BE2C (cell line): Measurements from ENCODE around the gene GABBR1.

Experiments used
- DNase-seq: peaks from one replicate; pipeline ENCODE4 v3.0.0-alpha.2; 2020
- H3K27me3 ChIP-seq: fragments of 250-450 bp; sonication (Bioruptor Pico); 2 replicates; pipeline ENCODE4 v1.5.1; 2020; ENCODE audit warnings: mild to moderate bottlenecking
- H3K36me3 ChIP-seq: fragments of 250-450 bp; sonication (Bioruptor Pico); 2 replicates; pipeline ENCODE4 v1.5.1; 2020; ENCODE audit warnings: mild to moderate bottlenecking
- H3K4me1 ChIP-seq: fragments of 250-450 bp; sonication (Bioruptor Pico); 2 replicates; pipeline ENCODE4 v1.5.1; 2020
- H3K4me3 ChIP-seq: 2 replicates; pipeline ENCODE4 v1.5.1; 2011; ENCODE audit warnings: low read depth, low read length
- H3K9me3 ChIP-seq: fragments of 250-450 bp; sonication (Bioruptor Pico); 2 replicates; pipeline ENCODE4 v1.5.1; 2020
- TF ChIP-seq, protein P1 (sequence below): IDR thresholded peaks from 2 replicates; pipeline ENCODE4 v1.5.1; 2012; ENCODE audit warnings: mild to moderate bottlenecking, low read depth, low read length

The GABBR1 gene

DNA sequence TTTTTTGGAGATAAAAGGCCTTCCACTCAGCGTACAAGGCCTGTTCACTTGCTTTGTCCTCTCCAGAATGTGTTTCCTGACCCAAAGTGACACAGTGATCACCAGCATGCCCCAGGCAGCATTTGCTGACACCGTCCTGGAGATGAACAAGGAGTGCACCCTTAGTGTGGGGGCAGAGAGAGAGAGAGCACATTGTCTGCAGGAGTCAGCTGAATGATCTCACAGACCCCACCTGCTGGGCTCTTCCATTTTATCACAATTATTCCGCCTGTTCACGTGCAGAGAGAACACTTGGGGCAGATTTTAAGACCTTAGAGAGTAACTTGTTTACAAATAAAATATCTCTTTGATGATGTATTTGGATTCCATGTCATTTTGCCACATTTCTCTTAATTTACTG lies 122.8 kb downstream of the GABBR1 start:
- TF ChIP-seq, protein P1, sequence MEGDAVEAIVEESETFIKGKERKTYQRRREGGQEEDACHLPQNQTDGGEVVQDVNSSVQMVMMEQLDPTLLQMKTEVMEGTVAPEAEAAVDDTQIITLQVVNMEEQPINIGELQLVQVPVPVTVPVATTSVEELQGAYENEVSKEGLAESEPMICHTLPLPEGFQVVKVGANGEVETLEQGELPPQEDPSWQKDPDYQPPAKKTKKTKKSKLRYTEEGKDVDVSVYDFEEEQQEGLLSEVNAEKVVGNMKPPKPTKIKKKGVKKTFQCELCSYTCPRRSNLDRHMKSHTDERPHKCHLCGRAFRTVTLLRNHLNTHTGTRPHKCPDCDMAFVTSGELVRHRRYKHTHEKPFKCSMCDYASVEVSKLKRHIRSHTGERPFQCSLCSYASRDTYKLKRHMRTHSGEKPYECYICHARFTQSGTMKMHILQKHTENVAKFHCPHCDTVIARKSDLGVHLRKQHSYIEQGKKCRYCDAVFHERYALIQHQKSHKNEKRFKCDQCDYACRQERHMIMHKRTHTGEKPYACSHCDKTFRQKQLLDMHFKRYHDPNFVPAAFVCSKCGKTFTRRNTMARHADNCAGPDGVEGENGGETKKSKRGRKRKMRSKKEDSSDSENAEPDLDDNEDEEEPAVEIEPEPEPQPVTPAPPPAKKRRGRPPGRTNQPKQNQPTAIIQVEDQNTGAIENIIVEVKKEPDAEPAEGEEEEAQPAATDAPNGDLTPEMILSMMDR: peak; percentile 30
- no peaks in the 10 kb centered on the region for H3K36me3 ChIP-seq
- no peaks in the 10 kb centered on the region for H3K4me1 ChIP-seq
- H3K9me3 ChIP-seq: no peaks in the 10 kb centered on the region
- no peak overlapping the region for H3K4me3 ChIP-seq
- no peak for DNase-seq
- no peaks in the 10 kb centered on the region for H3K27me3 ChIP-seq
